COLO668 (cell line): ENCODE results near the gene ELFN1.

Experiments
- DNase-seq: peaks from one replicate; lab custom pipeline; 2025; ENCODE audit not compliant: unreplicated experiment; lab: John Stamatoyannopoulos, UW

ELFN1 gene

GRCh38 chr7:1738511-1738910 lies 68.4 kb downstream of the ELFN1 start:
- no peak for DNase-seq

DNA sequence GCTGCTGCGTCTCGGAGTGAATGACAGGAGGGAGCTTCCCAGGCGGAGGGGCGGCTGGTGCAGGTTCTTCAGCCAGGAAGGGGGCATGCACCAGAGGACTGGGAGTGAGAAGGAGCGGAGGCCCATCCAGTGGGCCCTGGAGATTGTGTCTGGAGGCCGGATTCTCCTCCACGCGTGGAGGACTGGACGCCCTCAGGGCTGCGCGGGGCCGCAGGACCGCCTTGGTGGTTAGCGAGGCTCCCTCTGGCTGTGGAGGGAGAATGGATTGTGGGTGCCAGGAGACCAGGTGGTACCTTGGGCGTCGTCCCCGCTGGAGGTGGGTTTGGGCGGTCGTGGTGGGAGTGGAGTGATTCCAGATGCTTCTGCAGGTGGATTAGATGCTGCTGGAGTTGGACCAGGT lies 68.9 kb downstream of the ELFN1 start:
- no peak for DNase-seq

GRCh38 chr7:1739593-1739992 lies 69.5 kb downstream of the ELFN1 start:
- DNase-seq = no peak

DNA sequence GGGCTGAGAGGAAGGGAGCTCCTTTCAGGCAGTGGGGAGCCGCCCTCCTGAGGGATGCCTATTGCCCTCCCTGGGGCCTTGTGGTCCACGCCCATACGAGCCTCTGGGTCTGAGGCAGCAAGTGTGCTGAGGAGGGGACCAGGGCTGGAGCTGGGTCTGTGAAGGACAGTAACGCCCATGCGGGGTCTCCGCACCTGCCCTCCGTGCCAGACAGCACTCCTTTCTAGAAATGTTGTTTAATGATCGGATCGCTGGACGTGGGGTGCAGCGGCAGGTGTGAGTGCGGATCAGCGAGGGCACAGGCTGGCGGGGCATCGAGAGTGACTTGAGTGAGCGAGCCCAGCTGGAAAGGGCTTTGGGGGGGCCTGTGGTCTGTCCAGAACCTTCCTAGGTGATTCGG lies 70.1 kb downstream of the ELFN1 start:
- DNase-seq = peak; percentile 58

GRCh38 chr7:1741246-1741645 lies 71.2 kb downstream of the ELFN1 start:
- DNase-seq = no peak

- DNase-seq = peak; percentile 54
Observed at GRCh38 chr7:1741751-1742554, 71.9 kb downstream of the ELFN1 start.

- peak; percentile 69 for DNase-seq
Observed at GRCh38 chr7:1742555-1743303, 72.7 kb downstream of the ELFN1 start.

- DNase-seq = no peak
Observed at GRCh38 chr7:1743481-1744230, 73.6 kb downstream of the ELFN1 start.

DNA sequence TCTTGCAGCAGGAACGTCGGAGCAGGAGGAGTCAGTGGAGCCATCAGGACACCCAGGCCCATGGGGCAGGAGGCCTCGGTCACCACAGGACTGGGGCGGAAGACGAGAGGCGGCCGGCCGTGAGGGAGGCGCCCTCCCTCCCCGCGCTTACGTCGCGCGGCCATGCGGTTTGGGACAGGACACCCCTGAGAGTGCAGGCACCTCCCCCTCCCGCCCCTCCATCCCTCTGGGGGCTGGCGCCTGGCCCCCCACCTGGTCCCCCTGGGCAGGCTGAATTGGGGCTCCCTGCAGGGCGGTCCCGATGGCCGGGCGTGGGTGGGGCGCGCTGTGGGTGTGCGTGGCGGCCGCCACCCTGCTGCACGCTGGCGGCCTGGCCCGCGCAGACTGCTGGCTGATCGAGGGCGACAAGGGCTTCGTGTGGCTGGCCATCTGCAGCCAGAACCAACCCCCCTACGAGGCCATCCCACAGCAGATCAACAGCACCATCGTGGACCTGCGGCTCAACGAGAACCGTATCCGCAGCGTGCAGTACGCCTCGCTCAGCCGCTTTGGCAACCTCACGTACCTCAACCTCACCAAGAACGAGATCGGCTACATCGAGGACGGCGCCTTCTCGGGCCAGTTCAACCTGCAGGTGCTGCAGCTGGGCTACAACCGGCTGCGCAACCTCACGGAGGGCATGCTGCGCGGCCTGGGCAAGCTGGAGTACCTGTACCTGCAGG lies 74.4 kb downstream of the ELFN1 start:
- DNase-seq = no peak

GRCh38 chr7:1745018-1745532 lies 75.0 kb downstream of the ELFN1 start:
- no peak for DNase-seq

DNA sequence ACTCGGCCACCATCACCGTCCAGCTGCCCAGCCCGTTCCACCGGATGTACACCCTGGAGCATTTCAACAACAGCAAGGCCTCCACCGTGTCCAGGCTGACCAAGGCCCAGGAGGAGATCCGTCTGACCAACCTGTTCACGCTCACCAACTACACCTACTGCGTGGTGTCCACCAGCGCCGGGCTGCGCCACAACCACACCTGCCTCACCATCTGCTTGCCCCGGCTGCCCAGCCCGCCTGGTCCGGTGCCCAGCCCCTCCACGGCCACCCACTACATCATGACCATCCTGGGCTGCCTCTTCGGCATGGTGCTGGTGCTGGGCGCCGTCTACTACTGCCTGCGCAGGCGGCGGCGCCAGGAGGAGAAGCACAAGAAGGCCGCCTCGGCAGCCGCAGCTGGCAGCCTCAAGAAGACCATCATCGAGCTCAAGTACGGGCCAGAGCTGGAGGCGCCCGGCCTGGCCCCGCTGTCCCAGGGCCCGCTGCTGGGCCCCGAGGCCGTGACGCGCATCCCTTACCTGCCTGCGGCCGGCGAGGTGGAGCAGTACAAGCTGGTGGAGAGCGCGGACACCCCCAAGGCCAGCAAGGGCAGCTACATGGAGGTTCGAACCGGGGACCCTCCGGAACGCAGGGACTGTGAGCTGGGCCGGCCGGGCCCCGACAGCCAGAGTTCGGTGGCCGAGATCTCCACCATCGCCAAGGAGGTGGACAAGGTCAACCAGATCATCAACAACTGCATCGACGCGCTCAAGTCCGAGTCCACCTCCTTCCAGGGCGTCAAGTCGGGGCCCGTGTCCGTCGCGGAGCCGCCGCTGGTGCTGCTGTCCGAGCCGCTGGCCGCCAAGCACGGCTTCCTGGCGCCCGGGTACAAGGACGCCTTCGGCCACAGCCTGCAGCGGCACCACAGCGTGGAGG lies 75.8 kb downstream of the ELFN1 start:
- DNase-seq = no peak

GRCh38 chr7:1746491-1746975 lies 76.5 kb downstream of the ELFN1 start:
- no peak for DNase-seq

DNA sequence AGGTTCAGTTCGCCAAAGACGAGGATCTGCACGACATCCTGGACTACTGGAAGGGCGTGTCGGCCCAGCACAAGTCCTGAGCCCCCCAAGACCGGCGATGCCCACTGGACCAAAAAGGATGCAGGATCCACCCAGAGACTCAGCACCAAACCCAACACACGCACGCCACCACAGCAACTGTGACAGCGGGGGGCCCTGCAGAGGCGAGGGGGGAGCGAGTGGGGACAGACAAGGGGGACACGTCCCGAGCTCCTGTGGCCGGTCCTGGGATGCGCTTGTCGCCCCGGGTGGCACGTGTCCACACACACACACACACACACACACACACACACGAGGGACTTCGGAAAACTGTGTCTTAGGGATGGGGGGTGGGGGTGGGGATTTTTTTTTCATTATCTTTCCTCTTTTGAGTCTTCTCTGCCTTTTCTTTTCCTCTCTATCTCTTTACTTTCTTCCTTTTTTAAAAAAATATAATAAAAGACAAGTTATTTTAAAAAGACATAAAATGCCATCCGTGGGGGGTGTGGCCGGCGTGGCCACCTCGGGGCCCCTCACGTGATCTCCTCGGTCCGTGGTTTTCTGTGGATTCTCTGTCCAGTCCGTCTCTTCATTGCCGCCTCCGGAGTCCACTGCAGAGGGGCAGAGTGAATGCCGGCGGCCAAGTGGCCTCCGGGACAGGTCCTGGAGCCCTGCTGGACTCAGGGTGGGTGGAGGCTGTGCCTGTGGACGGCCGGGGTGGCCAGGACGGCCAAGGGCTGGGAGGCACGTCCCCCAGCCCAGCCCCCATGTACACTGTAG lies 77.1 kb downstream of the ELFN1 start:
- DNase-seq = no peak

DNA sequence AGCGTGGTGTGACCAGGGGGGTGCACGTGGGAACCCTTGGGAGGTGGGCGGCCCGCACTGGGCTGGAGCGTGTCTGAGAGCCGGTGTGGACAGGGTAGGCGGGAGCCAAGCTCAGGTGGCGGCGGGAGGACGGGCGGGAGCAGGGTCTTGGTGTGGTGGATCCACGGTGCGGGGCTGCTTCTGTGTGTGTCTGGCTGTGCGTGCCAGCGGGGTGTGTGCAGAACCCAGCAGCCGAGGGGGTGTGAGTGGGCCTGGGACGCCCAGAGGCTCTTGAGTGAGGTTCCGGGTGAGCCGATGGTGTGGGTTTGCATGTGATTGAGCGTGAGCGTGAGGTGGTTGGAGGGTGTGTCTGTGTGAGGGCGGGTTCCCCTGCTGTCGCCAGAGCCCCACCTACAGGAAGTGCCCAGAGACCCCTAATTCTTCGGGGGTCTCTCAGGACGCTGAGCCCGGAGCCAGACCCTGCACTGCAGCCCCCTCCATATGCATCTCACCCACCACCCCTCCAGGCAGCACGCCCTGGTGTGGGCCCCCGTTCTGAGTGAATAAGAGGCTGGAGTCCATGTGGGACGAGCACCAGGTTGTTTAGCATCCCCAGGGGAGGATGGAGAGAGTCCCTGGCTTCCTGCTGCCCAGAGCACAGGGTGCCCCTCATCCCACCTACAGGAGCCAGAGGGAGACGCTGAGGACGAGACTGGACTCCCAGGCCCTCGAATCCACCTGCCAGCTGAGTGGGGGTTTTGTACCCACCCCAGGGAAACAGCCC lies 78.2 kb downstream of the ELFN1 start:
- DNase-seq = no peak

DNA sequence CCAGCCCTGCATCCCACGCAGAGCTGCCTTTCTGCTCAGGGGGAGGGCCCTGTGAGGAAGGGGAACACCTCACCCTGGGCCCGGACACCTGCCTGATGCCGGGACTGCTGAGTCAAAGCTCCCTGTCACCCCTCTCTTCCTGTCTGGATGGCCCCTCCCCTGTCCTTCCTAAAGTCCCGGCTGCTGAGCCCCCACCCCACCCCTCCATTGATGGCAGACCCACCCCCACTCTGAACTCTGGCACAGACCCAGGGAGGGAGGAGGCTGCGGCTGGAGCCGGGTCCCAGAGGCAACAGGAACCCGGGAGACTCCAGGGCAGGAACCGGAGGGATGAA lies 78.7 kb downstream of the ELFN1 start:
- DNase-seq = no peak

DNA sequence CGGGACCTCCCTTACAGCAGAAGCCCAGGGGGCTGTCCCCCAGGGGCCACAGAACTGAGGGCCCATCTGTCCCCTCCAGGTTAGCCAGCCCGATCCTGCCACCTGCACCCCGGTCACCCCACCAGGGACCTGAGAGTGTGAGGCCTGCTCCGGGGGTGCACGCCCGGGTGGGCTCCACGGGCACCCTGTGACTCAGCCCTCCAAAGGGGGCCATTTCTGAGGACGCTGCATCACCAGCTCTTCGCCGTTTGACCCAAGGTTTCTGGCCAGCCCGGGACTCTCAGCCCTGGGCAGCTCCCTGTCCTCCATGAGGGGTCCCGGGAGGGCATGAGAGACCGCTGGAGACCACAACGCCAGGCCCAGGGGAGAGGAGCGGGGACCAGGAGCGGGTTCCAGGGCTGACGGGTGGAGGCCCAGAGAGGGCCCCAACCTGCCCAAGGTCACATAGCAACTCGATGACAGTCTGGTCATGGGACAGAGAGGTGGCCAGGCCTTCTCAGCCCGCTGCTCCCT lies 79.3 kb downstream of the ELFN1 start:
- no peak for DNase-seq

DNA sequence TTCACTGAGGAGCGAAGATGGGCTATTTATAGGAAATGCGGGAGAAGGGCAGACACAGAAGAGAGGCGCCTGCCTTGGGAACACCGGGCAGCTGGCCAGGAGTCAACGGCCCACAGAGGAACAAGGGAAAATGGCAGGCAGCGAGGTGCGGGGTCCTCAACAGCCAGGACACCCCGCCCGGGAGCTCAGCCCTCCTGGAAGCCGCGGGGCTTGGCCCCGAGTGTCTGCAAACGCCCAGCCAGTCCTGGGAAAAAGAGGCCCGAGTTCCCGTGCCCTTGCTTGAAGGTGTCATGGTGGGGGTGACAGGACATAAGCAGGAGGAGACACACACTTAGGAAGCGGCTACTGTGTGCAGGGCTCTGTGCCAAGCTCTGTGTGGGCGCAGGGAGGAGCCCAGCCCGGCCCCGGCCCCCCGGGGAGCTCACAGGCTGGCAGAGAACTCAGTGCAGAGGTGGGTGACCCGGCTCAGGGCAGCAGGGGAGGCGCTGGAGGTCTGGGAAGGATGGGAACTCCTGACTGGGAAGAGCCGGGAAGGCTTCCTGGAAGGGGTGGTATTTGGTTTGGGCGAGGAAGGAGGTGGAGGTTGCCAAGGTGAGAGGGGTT lies 79.9 kb downstream of the ELFN1 start:
- DNase-seq = no peak
